ENCODE results near the gene TSHZ2. TPM values are rescaled to one million over a fixed set of nuclear protein-coding genes. Genes with fewer than 3 reads are reported as not detected.

The TSHZ2 gene
- total and polyA plus RNA-seq, 2 donors: 6.5 to 35.0 TPM

- H3K4me1 ChIP-seq (ENCODE audit: insufficient read depth): no peaks in the 10 kb centered on the region
These were observed 196.3 kb downstream of the TSHZ2 start for GRCh38 chr20:53168491-53168890.

GRCh38 chr20:53170196-53170595, 198.0 kb downstream of the TSHZ2 start:
- WGBS: 62% methylated on average over 7 of the region's 7 CpGs

More at GRCh38 chr20:53168491-53168890, 196.3 kb downstream of the TSHZ2 start:
- no peaks in the 10 kb centered on the region for H3K36me3 ChIP-seq (ENCODE audit: insufficient read depth)
- no peak overlapping the region for H3K4me3 ChIP-seq (ENCODE audit: low read depth, low read length)
- 74% methylated on average over 1 of the region's 1 CpG for WGBS
- H3K27ac ChIP-seq (ENCODE audit: low read depth): no peak overlapping the region
- no peak for DNase-seq (ENCODE audit: extremely low spot score)

GRCh38 chr20:53171065-53171464, 198.9 kb downstream of the TSHZ2 start:
- Histone ChIP-seq H3K4me1 (ENCODE audit: insufficient read depth) (no peaks in the 10 kb centered on the region), H3K36me3 (ENCODE audit: insufficient read depth) (no peaks in the 10 kb centered on the region), H3K27ac (ENCODE audit: low read depth) (no peak overlapping the region), H3K4me3 (ENCODE audit: low read depth, low read length) (no peak overlapping the region)
- peak; percentile 29 for DNase-seq (ENCODE audit: extremely low spot score)
- 86% methylated on average over 6 of the region's 6 CpGs for WGBS

More at GRCh38 chr20:53170196-53170595, 198.0 kb downstream of the TSHZ2 start:
- DNase-seq (ENCODE audit: extremely low spot score): no peak
- no peak overlapping the region for H3K27ac ChIP-seq (ENCODE audit: low read depth)
- H3K4me3 ChIP-seq (ENCODE audit: low read depth, low read length): no peak overlapping the region
- H3K36me3 ChIP-seq (ENCODE audit: insufficient read depth): no peaks in the 10 kb centered on the region
- no peaks in the 10 kb centered on the region for H3K4me1 ChIP-seq (ENCODE audit: insufficient read depth)

- Histone ChIP-seq H3K36me3 (ENCODE audit: insufficient read depth) (no peaks in the 10 kb centered on the region), H3K27ac (ENCODE audit: low read depth) (no peak overlapping the region), H3K4me3 (ENCODE audit: low read depth, low read length) (no peak overlapping the region), H3K4me1 (ENCODE audit: insufficient read depth) (no peaks in the 10 kb centered on the region)
- 90% methylated on average over 3 of the region's 3 CpGs for WGBS
- no peak for DNase-seq (ENCODE audit: extremely low spot score)
These were observed 202.3 kb downstream of the TSHZ2 start for GRCh38 chr20:53174454-53174853.

GRCh38 chr20:53175135-53175780, 203.1 kb downstream of the TSHZ2 start:
- no peak for DNase-seq (ENCODE audit: extremely low spot score)
- H3K27ac ChIP-seq (ENCODE audit: low read depth): no peak overlapping the region
- WGBS: 86% methylated on average over 12 of the region's 12 CpGs

GRCh38 chr20:53176134-53176533, 204.0 kb downstream of the TSHZ2 start:
- DNase-seq (ENCODE audit: extremely low spot score): no peak
- Histone ChIP-seq H3K4me3 (ENCODE audit: low read depth, low read length) (no peak overlapping the region), H3K4me1 (ENCODE audit: insufficient read depth) (no peaks in the 10 kb centered on the region), H3K27ac (ENCODE audit: low read depth) (no peak overlapping the region), H3K36me3 (ENCODE audit: insufficient read depth) (no peaks in the 10 kb centered on the region)
- 51% methylated on average over 3 of the region's 3 CpGs for WGBS

More at GRCh38 chr20:53175135-53175780, 203.1 kb downstream of the TSHZ2 start:
- Histone ChIP-seq H3K36me3 (ENCODE audit: insufficient read depth) (no peaks in the 10 kb centered on the region), H3K4me3 (ENCODE audit: low read depth, low read length) (no peak overlapping the region), H3K4me1 (ENCODE audit: insufficient read depth) (no peaks in the 10 kb centered on the region)

GRCh38 chr20:53177687-53178086, 205.5 kb downstream of the TSHZ2 start:
- 98% methylated on average over 2 of the region's 2 CpGs for WGBS
- Histone ChIP-seq H3K27ac (ENCODE audit: low read depth) (no peak overlapping the region), H3K36me3 (ENCODE audit: insufficient read depth) (no peaks in the 10 kb centered on the region), H3K4me3 (ENCODE audit: low read depth, low read length) (no peak overlapping the region), H3K4me1 (ENCODE audit: insufficient read depth) (no peaks in the 10 kb centered on the region)
- no peak for DNase-seq (ENCODE audit: extremely low spot score)

GRCh38 chr20:53179749-53180148, 207.6 kb downstream of the TSHZ2 start:
- Histone ChIP-seq H3K4me3 (ENCODE audit: low read depth, low read length) (no peak overlapping the region), H3K36me3 (ENCODE audit: insufficient read depth) (no peaks in the 10 kb centered on the region), H3K27ac (ENCODE audit: low read depth) (no peak overlapping the region), H3K4me1 (ENCODE audit: insufficient read depth) (no peaks in the 10 kb centered on the region)
- no peak for DNase-seq (ENCODE audit: extremely low spot score)
- WGBS: 94% methylated on average over 10 of the region's 10 CpGs

- Histone ChIP-seq H3K4me1 (ENCODE audit: insufficient read depth) (no peaks in the 10 kb centered on the region), H3K27ac (ENCODE audit: low read depth) (no peak overlapping the region), H3K36me3 (ENCODE audit: insufficient read depth) (no peaks in the 10 kb centered on the region), H3K4me3 (ENCODE audit: low read depth, low read length) (no peak overlapping the region)
- DNase-seq (ENCODE audit: extremely low spot score): no peak
- WGBS: 87% methylated on average over 4 of the region's 4 CpGs
These were observed 208.8 kb downstream of the TSHZ2 start for GRCh38 chr20:53180928-53181362.

- no peaks in the 10 kb centered on the region for H3K4me1 ChIP-seq (ENCODE audit: insufficient read depth)
- no peaks in the 10 kb centered on the region for H3K36me3 ChIP-seq (ENCODE audit: insufficient read depth)
- H3K27ac ChIP-seq (ENCODE audit: low read depth): no peak overlapping the region
- no peak overlapping the region for H3K4me3 ChIP-seq (ENCODE audit: low read depth, low read length)
- 88% methylated on average over 3 of the region's 3 CpGs for WGBS
- DNase-seq (ENCODE audit: extremely low spot score): no peak
These were observed 209.8 kb downstream of the TSHZ2 start for GRCh38 chr20:53181866-53182376.

GRCh38 chr20:53183181-53183580, 211.0 kb downstream of the TSHZ2 start:
- H3K27ac ChIP-seq (ENCODE audit: low read depth): no peak overlapping the region
- 92% methylated on average over 6 of the region's 6 CpGs for WGBS
- H3K4me3 ChIP-seq (ENCODE audit: low read depth, low read length): no peak overlapping the region
- no peak for DNase-seq (ENCODE audit: extremely low spot score)
- H3K36me3 ChIP-seq (ENCODE audit: insufficient read depth): no peaks in the 10 kb centered on the region
- H3K4me1 ChIP-seq (ENCODE audit: insufficient read depth): no peaks in the 10 kb centered on the region

GRCh38 chr20:53186635-53187034, 214.5 kb downstream of the TSHZ2 start:
- DNase-seq (ENCODE audit: extremely low spot score): no peak
- Histone ChIP-seq H3K4me1 (ENCODE audit: insufficient read depth) (no peaks in the 10 kb centered on the region), H3K4me3 (ENCODE audit: low read depth, low read length) (no peak overlapping the region), H3K27ac (ENCODE audit: low read depth) (no peak overlapping the region), H3K36me3 (ENCODE audit: insufficient read depth) (no peaks in the 10 kb centered on the region)
- 76% methylated on average over 6 of the region's 6 CpGs for WGBS

GRCh38 chr20:53187392-53188068, 215.4 kb downstream of the TSHZ2 start:
- Histone ChIP-seq H3K4me1 (ENCODE audit: insufficient read depth) (no peaks in the 10 kb centered on the region), H3K36me3 (ENCODE audit: insufficient read depth) (no peaks in the 10 kb centered on the region), H3K4me3 (ENCODE audit: low read depth, low read length) (no peak overlapping the region), H3K27ac (ENCODE audit: low read depth) (no peak overlapping the region)
- peak; percentile 40 for DNase-seq (ENCODE audit: extremely low spot score)
- 52% methylated on average over 10 of the region's 10 CpGs for WGBS

GRCh38 chr20:53190225-53190624, 218.1 kb downstream of the TSHZ2 start:
- no peak overlapping the region for H3K27ac ChIP-seq (ENCODE audit: low read depth)
- WGBS: 90% methylated on average over 6 of the region's 6 CpGs
- no peak for DNase-seq (ENCODE audit: extremely low spot score)
- no peak overlapping the region for H3K4me3 ChIP-seq (ENCODE audit: low read depth, low read length)
- no peaks in the 10 kb centered on the region for H3K36me3 ChIP-seq (ENCODE audit: insufficient read depth)
- no peaks in the 10 kb centered on the region for H3K4me1 ChIP-seq (ENCODE audit: insufficient read depth)
